ENCODE measurements around the gene STAG1. TPM values are rescaled to one million over a fixed set of nuclear protein-coding genes. Genes with fewer than 3 reads are reported as not detected.

Gene STAG1
- total and polyA plus RNA-seq, 2 of the 13 experiments (the other 11 are each of a cell fraction or from before 2014, with no cell fraction given) = 6.2 to 25.9 TPM

DNA sequence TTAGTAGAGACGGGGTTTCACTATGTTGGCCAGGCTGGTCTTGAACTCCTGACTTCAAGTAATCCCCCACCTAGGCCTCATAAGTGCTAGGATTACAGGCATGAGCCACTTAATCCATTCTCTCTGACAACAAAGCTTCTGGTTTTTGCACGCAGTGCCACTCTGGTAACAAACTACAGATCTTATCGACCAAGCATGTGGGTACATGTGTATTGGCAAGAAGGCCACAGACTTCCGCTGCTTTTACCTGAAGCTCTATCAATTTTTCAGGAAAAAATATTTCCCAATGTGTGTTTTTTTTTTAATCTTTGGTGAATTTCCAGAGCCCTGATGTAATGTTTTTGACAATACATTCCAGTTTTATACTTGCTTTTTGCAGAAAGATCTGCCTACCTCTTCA is 319.5 kb downstream of the STAG1 start (continued):
- TF ChIP-seq, protein P1, sequence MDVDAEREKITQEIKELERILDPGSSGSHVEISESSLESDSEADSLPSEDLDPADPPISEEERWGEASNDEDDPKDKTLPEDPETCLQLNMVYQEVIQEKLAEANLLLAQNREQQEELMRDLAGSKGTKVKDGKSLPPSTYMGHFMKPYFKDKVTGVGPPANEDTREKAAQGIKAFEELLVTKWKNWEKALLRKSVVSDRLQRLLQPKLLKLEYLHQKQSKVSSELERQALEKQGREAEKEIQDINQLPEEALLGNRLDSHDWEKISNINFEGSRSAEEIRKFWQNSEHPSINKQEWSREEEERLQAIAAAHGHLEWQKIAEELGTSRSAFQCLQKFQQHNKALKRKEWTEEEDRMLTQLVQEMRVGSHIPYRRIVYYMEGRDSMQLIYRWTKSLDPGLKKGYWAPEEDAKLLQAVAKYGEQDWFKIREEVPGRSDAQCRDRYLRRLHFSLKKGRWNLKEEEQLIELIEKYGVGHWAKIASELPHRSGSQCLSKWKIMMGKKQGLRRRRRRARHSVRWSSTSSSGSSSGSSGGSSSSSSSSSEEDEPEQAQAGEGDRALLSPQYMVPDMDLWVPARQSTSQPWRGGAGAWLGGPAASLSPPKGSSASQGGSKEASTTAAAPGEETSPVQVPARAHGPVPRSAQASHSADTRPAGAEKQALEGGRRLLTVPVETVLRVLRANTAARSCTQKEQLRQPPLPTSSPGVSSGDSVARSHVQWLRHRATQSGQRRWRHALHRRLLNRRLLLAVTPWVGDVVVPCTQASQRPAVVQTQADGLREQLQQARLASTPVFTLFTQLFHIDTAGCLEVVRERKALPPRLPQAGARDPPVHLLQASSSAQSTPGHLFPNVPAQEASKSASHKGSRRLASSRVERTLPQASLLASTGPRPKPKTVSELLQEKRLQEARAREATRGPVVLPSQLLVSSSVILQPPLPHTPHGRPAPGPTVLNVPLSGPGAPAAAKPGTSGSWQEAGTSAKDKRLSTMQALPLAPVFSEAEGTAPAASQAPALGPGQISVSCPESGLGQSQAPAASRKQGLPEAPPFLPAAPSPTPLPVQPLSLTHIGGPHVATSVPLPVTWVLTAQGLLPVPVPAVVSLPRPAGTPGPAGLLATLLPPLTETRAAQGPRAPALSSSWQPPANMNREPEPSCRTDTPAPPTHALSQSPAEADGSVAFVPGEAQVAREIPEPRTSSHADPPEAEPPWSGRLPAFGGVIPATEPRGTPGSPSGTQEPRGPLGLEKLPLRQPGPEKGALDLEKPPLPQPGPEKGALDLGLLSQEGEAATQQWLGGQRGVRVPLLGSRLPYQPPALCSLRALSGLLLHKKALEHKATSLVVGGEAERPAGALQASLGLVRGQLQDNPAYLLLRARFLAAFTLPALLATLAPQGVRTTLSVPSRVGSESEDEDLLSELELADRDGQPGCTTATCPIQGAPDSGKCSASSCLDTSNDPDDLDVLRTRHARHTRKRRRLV (CRISPR knock-in tag; IDR thresholded peaks at IDR 0.05) = no peak
- TF ChIP-seq, protein P2, sequence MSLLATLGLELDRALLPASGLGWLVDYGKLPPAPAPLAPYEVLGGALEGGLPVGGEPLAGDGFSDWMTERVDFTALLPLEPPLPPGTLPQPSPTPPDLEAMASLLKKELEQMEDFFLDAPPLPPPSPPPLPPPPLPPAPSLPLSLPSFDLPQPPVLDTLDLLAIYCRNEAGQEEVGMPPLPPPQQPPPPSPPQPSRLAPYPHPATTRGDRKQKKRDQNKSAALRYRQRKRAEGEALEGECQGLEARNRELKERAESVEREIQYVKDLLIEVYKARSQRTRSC (CRISPR knock-in tag; IDR thresholded peaks at IDR 0.05; ENCODE audit: low read depth) = no peak
- TF ChIP-seq MED13 (CRISPR knock-in tag; IDR thresholded peaks at IDR 0.05) = no peak
- no peak for TF ChIP-seq FOXM1 (CRISPR knock-in tag; IDR thresholded peaks at IDR 0.05)

DNA sequence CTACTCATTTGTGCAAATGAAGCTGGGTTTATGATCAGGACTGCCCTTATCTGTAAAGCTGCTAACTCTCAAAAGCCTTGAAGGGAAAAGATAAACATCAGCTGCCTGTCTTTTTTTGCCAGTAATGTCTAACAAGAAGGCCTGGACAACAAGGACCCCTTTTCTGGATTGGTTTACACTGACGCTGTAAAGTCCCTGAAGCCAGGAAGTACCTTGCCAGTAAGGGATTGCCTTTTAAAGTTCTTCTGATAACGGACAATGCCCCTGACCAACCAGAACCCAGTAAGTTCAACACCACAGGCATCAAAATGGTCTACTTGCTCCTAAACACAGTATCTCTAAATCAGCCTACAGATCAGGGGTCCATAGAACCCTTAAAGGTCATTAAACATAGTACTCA is 324.0 kb downstream of the STAG1 start:
- DNase-seq (ENCODE audit: low spot score) (no peak), ATAC-seq (no peak), FAIRE-seq (no peak)
- Histone ChIP-seq H3K79me2 (ENCODE audit: insufficient read depth, low read length) (no peaks in the 10 kb centered on the region), H3K4me1 (ENCODE audit: insufficient read depth, low read length) (no peaks in the 10 kb centered on the region), H3K36me3 (replicated peaks in 1 of 2; ENCODE audit: control insufficient read depth in 1 of 2, insufficient read depth in 2 of 2, low read length in 2 of 2) (0 out of 5 replicates have a peak, but pooled peaks cover 0 to 2% of the 10 kb centered on the region in 2 experiments), H3K4me2 (ENCODE audit: low read depth, low read length) (no peak overlapping the region), H3K4me3 (replicated peaks in 1 of 3; ENCODE audit: insufficient read depth in 1 of 3, low read depth in 2 of 3, low read length in 3 of 3) (no peak overlapping the region), H3K9me3 (ENCODE audit: low read length) (no peaks in the 10 kb centered on the region), H3K27me3 (ENCODE audit: control insufficient read depth in 1 of 2, insufficient read depth in 2 of 2, low read length in 2 of 2) (no peaks in the 10 kb centered on the region), H4K20me1 (ENCODE audit: insufficient read depth, low read length) (no peaks in the 10 kb centered on the region), H2AFZ (ENCODE audit: low read length) (no peak overlapping the region), H3K9ac (ENCODE audit: insufficient read depth, low read depth, low read length) (no peak overlapping the region), H3K27ac (ENCODE audit: extremely low read length, insufficient read depth, low read length) (no peak overlapping the region)
- CTCF ChIA-PET (ENCODE audit: low intra/inter-chr PET ratio, low total read pairs) = no interaction called here
- WGBS (ENCODE audit: low lambda C conversion rate) = 100% methylated on average over 2 of the region's 2 CpGs
- in situ Hi-C loops (cut with HindIII; ENCODE audit: extremely low pct_ligation_motif_present, low pct_unique_long_range_greater_than_20kb) (no loop called here), intact Hi-C loops (cut with micrococcal nuclease; ENCODE audit: unreplicated experiment) (no loop called here)
- BruUV-seq (replicated peaks) = no TSS peak
- POLR2A ChIA-PET = no interaction called here
- TF ChIP-seq, protein P3, sequence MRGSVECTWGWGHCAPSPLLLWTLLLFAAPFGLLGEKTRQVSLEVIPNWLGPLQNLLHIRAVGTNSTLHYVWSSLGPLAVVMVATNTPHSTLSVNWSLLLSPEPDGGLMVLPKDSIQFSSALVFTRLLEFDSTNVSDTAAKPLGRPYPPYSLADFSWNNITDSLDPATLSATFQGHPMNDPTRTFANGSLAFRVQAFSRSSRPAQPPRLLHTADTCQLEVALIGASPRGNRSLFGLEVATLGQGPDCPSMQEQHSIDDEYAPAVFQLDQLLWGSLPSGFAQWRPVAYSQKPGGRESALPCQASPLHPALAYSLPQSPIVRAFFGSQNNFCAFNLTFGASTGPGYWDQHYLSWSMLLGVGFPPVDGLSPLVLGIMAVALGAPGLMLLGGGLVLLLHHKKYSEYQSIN (CRISPR knock-in tag; IDR thresholded peaks at IDR 0.05; ENCODE audit: borderline replicate concordance) = no peak
- TF ChIP-seq CHD2 (IDR thresholded peaks at IDR 0.05; ENCODE audit: low read depth, low read length) = no peak
- no peak for TF ChIP-seq ZNF780A (CRISPR knock-in tag; IDR thresholded peaks at IDR 0.05)
- no peak for TF ChIP-seq ZNF557 (CRISPR knock-in tag; IDR thresholded peaks at IDR 0.05)
- no peak for TF ChIP-seq SOX5 (CRISPR knock-in tag; IDR thresholded peaks at IDR 0.05; ENCODE audit: borderline replicate concordance)
- TF ChIP-seq SOX6 (IDR thresholded peaks at IDR 0.05) = no peak
- TF ChIP-seq SOX6 (CRISPR knock-in tag; IDR thresholded peaks at IDR 0.05) = no peak
- TF ChIP-seq, protein P4, sequence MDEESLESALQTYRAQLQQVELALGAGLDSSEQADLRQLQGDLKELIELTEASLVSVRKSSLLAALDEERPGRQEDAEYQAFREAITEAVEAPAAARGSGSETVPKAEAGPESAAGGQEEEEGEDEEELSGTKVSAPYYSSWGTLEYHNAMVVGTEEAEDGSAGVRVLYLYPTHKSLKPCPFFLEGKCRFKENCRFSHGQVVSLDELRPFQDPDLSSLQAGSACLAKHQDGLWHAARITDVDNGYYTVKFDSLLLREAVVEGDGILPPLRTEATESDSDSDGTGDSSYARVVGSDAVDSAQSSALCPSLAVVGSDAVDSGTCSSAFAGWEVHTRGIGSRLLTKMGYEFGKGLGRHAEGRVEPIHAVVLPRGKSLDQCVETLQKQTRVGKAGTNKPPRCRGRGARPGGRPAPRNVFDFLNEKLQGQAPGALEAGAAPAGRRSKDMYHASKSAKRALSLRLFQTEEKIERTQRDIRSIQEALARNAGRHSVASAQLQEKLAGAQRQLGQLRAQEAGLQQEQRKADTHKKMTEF (CRISPR knock-in tag; IDR thresholded peaks at IDR 0.05) = no peak
- TF ChIP-seq, protein P5, sequence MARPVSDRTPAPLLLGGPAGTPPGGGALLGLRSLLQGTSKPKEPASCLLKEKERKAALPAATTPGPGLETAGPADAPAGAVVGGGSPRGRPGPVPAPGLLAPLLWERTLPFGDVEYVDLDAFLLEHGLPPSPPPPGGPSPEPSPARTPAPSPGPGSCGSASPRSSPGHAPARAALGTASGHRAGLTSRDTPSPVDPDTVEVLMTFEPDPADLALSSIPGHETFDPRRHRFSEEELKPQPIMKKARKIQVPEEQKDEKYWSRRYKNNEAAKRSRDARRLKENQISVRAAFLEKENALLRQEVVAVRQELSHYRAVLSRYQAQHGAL (CRISPR knock-in tag; IDR thresholded peaks at IDR 0.05; ENCODE audit: not compliant biosample characterization) = no peak
- no peak for TF ChIP-seq ZNF788 (CRISPR knock-in tag; IDR thresholded peaks at IDR 0.05; ENCODE audit: borderline replicate concordance)

Data from HepG2 (cell line).